ENCODE results near the gene CLIP2.
"Not testable (repeated sequence)": the region's sequence is repeated elsewhere in the genome, so short reads cannot be mapped to it uniquely, and the experiment has no call there.

GRCh38 chr7:74414595-74415333, 125.6 kb downstream of the CLIP2 start:
- TF ChIP-seq CTCF (conservative IDR thresholded peaks at IDR 0.05); EZH2 (IDR thresholded peaks at IDR 0.05; ENCODE audit: low read depth): not testable (repeated sequence)

All from PC-9 (cell line).